Tibial nerve (tissue), 4 donors: ENCODE measurements around the gene EPO. TPM values are rescaled to one million over a fixed set of nuclear protein-coding genes. Genes with fewer than 3 reads are reported as not detected.
A peak's percentile ranks its signal among the peaks of the same experiment; 100 is the strongest.

ENCODE experiments used
- DNase-seq, 2 donors: peaks; one replicate each; pipeline ENCODE4 v3.0.0-alpha.2; 2019; ENCODE audit warnings: low spot score in 2 of 2
- H3K27ac ChIP-seq, 4 donors: fragments of 200-600 bp; sonication (generic) in 3 of 4; one replicate each; pipeline ENCODE4 v1.5.1; 2017 to 2019; ENCODE audit warnings: mild to moderate bottlenecking in 1 of 4
- H3K27me3 ChIP-seq, 2 donors: fragments of 200-600 bp; sonication (generic) in 1 of 2; one replicate each; pipeline versions ENCODE4 v1.5.1 to v1.6.0; 2017 to 2019
- H3K36me3 ChIP-seq, 3 donors: fragments of 200-600 bp; sonication (generic); one replicate each; pipeline ENCODE4 v1.5.1; 2018 to 2019
- H3K4me1 ChIP-seq, 4 donors: fragments of 200-600 bp; sonication (generic) in 3 of 4; one replicate each; pipeline ENCODE4 v1.5.1; 2017 to 2019
- H3K4me3 ChIP-seq, 4 donors: fragments of 200-600 bp; sonication (generic) in 3 of 4; one replicate each; pipeline ENCODE4 v1.5.1; 2017 to 2019; ENCODE audit warnings: mild to moderate bottlenecking in 1 of 4, moderate library complexity in 1 of 4
- H3K9me3 ChIP-seq, 4 donors: fragments of 200-600 bp; sonication (generic) in 3 of 4; one replicate each; pipeline ENCODE4 v1.5.1; 2017 to 2019
- CTCF ChIP-seq, 5 experiments: fragments of 200-600 bp in 3 of 5; fragments of 450-650 bp in 2 of 5; sonication (generic) in 3 of 5; IDR thresholded peaks; one replicate each; pipeline ENCODE4 v1.5.1; 2016 to 2019; ENCODE audit warnings: antibody characterized with exemption in 5 of 5, mild to moderate bottlenecking in 3 of 5, moderate library complexity in 2 of 5
- EP300 ChIP-seq, 2 donors: sonication (generic); formaldehyde crosslinking; IDR thresholded peaks; one replicate each; pipeline ENCODE4 v1.6.1; 2017; ENCODE audit warnings: antibody characterized with exemption in 2 of 2, mild to moderate bottlenecking in 1 of 2
- POLR2A ChIP-seq, 2 donors: fragments of 450-650 bp; IDR thresholded peaks; one replicate each; pipeline ENCODE4 v1.6.1; 2017; ENCODE audit warnings: antibody characterized with exemption in 2 of 2, mild to moderate bottlenecking in 2 of 2, moderate library complexity in 2 of 2
- WGBS, 2 donors: methylation state at CpG; one replicate each; pipeline ENCODE4 v1.1.5; 2018; 5-methylcytosine and 5-hydroxymethylcytosine counted together
- total RNA-seq, 4 donors: library from RNA; depleted of rRNA; stranded (reverse); fragments of >200 nt; gene quantifications; one replicate each; pipeline ENCODE4 v1.1.0, GENCODE V29; 2016

Gene EPO
- total RNA-seq, 4 donors from 2014 or later = 0.30 to 0.59 TPM; not detected in 2

GRCh38 chr7:100726996-100727761, 6.9 kb downstream of the EPO start:
- peaks cover 0 to 27% (median 0%) of the 10 kb centered on the region in 4 donors for H3K4me1 ChIP-seq
- no peak for TF ChIP-seq POLR2A (IDR thresholded peaks at IDR 0.05)
- no peak for TF ChIP-seq CTCF (IDR thresholded peaks at IDR 0.05)
- no peak for TF ChIP-seq EP300 (IDR thresholded peaks at IDR 0.05)
- peaks cover 0 to 17% of the 10 kb centered on the region in 2 donors for H3K27me3 ChIP-seq
- DNase-seq = no peak
- 58 to 61% methylated on average over 12 of the region's 12 CpGs for WGBS, 2 donors
- H3K4me3 ChIP-seq = no peak overlapping the region
- no peaks in the 10 kb centered on the region for H3K9me3 ChIP-seq
- no peaks in the 10 kb centered on the region for H3K36me3 ChIP-seq
- peak overlapping the region in 2 of 4 donors; percentile 22 to 55 for H3K27ac ChIP-seq

- no peak overlapping the region for H3K4me3 ChIP-seq
- no peak for TF ChIP-seq POLR2A (IDR thresholded peaks at IDR 0.05)
- no peak for TF ChIP-seq CTCF (IDR thresholded peaks at IDR 0.05)
- no peak for TF ChIP-seq EP300 (IDR thresholded peaks at IDR 0.05)
- H3K9me3 ChIP-seq = no peaks in the 10 kb centered on the region
- peaks cover 0 to 27% (median 0%) of the 10 kb centered on the region in 4 donors for H3K4me1 ChIP-seq
- peaks cover 0 to 7% of the 10 kb centered on the region in 2 donors for H3K27me3 ChIP-seq
- H3K27ac ChIP-seq = no peak overlapping the region
- WGBS, 2 donors = 66 to 68% methylated on average over 8 of the region's 8 CpGs
- no peak for DNase-seq
- H3K36me3 ChIP-seq = no peaks in the 10 kb centered on the region
Observed at GRCh38 chr7:100728196-100728595, 7.9 kb downstream of the EPO start.

GRCh38 chr7:100730136-100730800, 10.0 kb downstream of the EPO start:
- Histone ChIP-seq H3K9me3 (no peaks in the 10 kb centered on the region), H3K36me3 (no peaks in the 10 kb centered on the region), H3K4me1 (peaks cover 0 to 23% (median 0%) of the 10 kb centered on the region in 4 donors), H3K4me3 (no peak overlapping the region), H3K27ac (no peak overlapping the region), H3K27me3 (peaks cover 0 to 6% of the 10 kb centered on the region in 2 donors)
- TF ChIP-seq CTCF (IDR thresholded peaks at IDR 0.05) (no peak), EP300 (IDR thresholded peaks at IDR 0.05) (no peak), POLR2A (IDR thresholded peaks at IDR 0.05) (no peak)
- 16% methylated on average over 3 of the region's 3 CpGs; no CpG with 5 or more reads in 1 of the 2 donors for WGBS, 2 donors
- no peak for DNase-seq

- DNase-seq = no peak
- Histone ChIP-seq H3K27ac (no peak overlapping the region), H3K4me3 (no peak overlapping the region), H3K4me1 (peaks cover 0 to 7% (median 0%) of the 10 kb centered on the region in 4 donors), H3K27me3 (peaks cover 0 to 6% of the 10 kb centered on the region in 2 donors), H3K36me3 (no peaks in the 10 kb centered on the region), H3K9me3 (no peaks in the 10 kb centered on the region)
- 76 to 82% methylated on average over 8 to 11 of the region's 11 CpGs for WGBS, 2 donors
- no peak for TF ChIP-seq EP300 (IDR thresholded peaks at IDR 0.05)
- no peak for TF ChIP-seq CTCF (IDR thresholded peaks at IDR 0.05)
- no peak for TF ChIP-seq POLR2A (IDR thresholded peaks at IDR 0.05)
Observed at GRCh38 chr7:100731937-100732636, 11.8 kb downstream of the EPO start.
